Measurements from ENCODE around the gene GPR62. TPM values are rescaled to one million over a fixed set of nuclear protein-coding genes. Genes with fewer than 3 reads are reported as not detected.

Gene GPR62
- total and polyA plus RNA-seq, 2 donors (not counting 3 experiments of a cell fraction or from before 2014, with no cell fraction given) = 0.04 to 0.15 TPM

DNA sequence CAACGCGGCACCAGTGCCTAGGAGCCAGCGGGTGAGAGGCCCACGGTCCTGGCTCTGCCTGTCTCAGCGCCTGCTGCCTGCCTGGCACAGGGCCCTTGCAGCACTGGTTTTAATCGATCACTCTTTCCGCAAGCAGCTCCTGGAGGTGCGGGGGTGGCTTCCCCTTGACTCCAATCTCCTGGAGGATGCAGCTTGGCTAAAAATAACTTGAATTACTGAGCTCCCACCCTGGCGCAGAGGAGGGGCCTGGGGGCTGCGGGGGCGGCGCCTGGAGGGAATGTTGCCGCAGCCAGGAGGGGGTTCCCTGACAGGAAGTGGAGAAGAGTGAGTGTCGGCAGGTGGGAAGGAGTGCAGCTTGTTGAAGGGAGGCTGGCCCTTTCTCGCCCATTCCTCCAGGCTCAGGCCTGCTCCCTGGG lies 50.4 kb downstream of the GPR62 start:
- H2AFZ ChIP-seq (ENCODE audit: low read depth, low read length) = peak overlapping the region; percentile 58
- peak; percentile 53 for DNase-seq (ENCODE audit: low read depth, low spot score)
- H3K36me3 ChIP-seq (ENCODE audit: control insufficient read depth in 2 of 2, extremely low read depth in 1 of 2, insufficient read depth in 2 of 2, low read length in 2 of 2) = no peaks in the 10 kb centered on the region
- no TSS peak for BruUV-seq (replicated peaks)
- ChIA-PET CTCF (interaction anchor here (0.8 to 10.4 kb wide), 7 partner anchors 10 to 149 kb away, joined by 3 to 260 read pairs (median 14); partner anchors contain the start of genes DUSP7 and POC1A), POLR2A (no interaction called here)
- dilution Hi-C loops (cut with MboI; ENCODE audit: extremely low pct_ligation_motif_present, low sequenced_read_pairs) = no loop called here
- no peak overlapping the region for H3K27ac ChIP-seq (ENCODE audit: insufficient read depth, low read depth, low read length)
- H3K4me3 ChIP-seq (replicated peaks in 1 of 3; ENCODE audit: insufficient read depth in 1 of 3, low read depth in 1 of 3, low read length in 3 of 3) = no peak overlapping the region
- no peaks in the 10 kb centered on the region for H3K79me2 ChIP-seq (ENCODE audit: control insufficient read depth, insufficient read depth, low read length)
- intact Hi-C loops (cut with micrococcal nuclease) = no loop called here
- no peak for FAIRE-seq
- H3K9me3 ChIP-seq (replicated peaks; ENCODE audit: control insufficient read depth, insufficient read depth, low read length) = no peaks in the 10 kb centered on the region
- TF ChIP-seq EZH2 (IDR thresholded peaks at IDR 0.05; ENCODE audit: borderline replicate concordance, low read depth, low read length, severe bottlenecking) (no peak), POLR2A (IDR thresholded peaks at IDR 0.05; ENCODE audit: low read depth, low read length) (no peak), POLR2AphosphoS5 (IDR thresholded peaks at IDR 0.05; ENCODE audit: insufficient read depth, low read depth, low read length) (no peak), FOS (IDR thresholded peaks at IDR 0.05; ENCODE audit: borderline replicate concordance, insufficient read depth, low read length) (no peak), JUN (IDR thresholded peaks at IDR 0.05; ENCODE audit: borderline replicate concordance, insufficient read depth, insufficient read length, low read depth) (no peak), GATA2 (IDR thresholded peaks at IDR 0.05; ENCODE audit: insufficient read depth, insufficient read length, low read depth, low read length) (no peak), MYC (IDR thresholded peaks at IDR 0.05; ENCODE audit: low read depth, low read length) (no peak)
- TF ChIP-seq, protein P1, sequence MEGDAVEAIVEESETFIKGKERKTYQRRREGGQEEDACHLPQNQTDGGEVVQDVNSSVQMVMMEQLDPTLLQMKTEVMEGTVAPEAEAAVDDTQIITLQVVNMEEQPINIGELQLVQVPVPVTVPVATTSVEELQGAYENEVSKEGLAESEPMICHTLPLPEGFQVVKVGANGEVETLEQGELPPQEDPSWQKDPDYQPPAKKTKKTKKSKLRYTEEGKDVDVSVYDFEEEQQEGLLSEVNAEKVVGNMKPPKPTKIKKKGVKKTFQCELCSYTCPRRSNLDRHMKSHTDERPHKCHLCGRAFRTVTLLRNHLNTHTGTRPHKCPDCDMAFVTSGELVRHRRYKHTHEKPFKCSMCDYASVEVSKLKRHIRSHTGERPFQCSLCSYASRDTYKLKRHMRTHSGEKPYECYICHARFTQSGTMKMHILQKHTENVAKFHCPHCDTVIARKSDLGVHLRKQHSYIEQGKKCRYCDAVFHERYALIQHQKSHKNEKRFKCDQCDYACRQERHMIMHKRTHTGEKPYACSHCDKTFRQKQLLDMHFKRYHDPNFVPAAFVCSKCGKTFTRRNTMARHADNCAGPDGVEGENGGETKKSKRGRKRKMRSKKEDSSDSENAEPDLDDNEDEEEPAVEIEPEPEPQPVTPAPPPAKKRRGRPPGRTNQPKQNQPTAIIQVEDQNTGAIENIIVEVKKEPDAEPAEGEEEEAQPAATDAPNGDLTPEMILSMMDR (IDR thresholded peaks at IDR 0.05; ENCODE audit: extremely low read depth in 1 of 2, insufficient read depth in 1 of 2, low read depth in 1 of 2, low read length in 2 of 2) = no peak
- TF ChIP-seq, protein P2, sequence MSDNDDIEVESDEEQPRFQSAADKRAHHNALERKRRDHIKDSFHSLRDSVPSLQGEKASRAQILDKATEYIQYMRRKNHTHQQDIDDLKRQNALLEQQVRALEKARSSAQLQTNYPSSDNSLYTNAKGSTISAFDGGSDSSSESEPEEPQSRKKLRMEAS (IDR thresholded peaks at IDR 0.05; ENCODE audit: insufficient read depth, insufficient read length) = no peak
- H3K27me3 ChIP-seq (ENCODE audit: control insufficient read depth in 2 of 2, insufficient read depth in 2 of 2, low read length in 2 of 2) = no peaks in the 10 kb centered on the region
- no peak overlapping the region for H3K9ac ChIP-seq (replicated peaks; ENCODE audit: extremely low read depth, insufficient read depth, low read length)
- H3K4me1 ChIP-seq (ENCODE audit: control insufficient read depth, extremely low read depth, insufficient read depth, low read length) = peaks cover 8% of the 10 kb centered on the region
- no peaks in the 10 kb centered on the region for H4K20me1 ChIP-seq (replicated peaks; ENCODE audit: control insufficient read depth, extremely low read depth, insufficient read depth, low read length)
- no peak overlapping the region for H3K4me2 ChIP-seq (ENCODE audit: insufficient read depth, low read length)
- H3K9me1 ChIP-seq (replicated peaks; ENCODE audit: control insufficient read depth, extremely low read depth, insufficient read depth, low read length) = no peaks in the 10 kb centered on the region

Data from endothelial cell of umbilical vein (primary cell).